ENCODE measurements around the gene PDE3A. TPM values are rescaled to one million over a fixed set of nuclear protein-coding genes. Genes with fewer than 3 reads are reported as not detected.

The PDE3A gene
- total RNA-seq, 1 donor: 3.9 TPM

DNA sequence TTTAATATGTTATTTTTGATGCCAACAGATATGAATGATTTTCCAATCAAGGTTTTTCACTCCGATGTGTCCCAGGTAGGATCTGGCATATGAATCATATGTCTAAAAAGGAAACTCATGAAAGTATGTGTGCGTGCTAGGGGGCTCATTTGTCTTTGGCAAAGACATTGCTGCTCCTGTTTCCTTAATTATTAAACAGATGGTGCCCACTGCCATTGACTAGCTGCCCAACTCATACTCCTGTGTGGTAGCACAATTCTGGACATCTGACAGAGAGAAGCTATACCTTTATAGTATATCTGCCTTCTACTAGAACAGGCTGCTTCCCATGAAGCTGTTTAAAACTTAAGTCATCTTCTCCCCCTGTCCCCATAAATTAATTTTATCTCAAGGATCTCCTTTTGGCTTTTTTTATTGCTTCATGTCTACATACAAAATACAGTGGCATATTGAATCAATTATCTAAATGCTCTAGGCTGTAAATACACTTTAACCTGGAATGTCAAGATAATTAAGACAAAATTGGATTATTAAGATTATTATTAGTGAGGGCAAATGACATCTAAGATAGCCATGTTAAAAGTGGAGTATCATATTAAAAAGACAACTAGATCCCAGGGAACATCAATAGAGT is 1.4 kb upstream of the PDE3A start:
- H3K4me3 ChIP-seq (ENCODE audit: low read depth, low read length): no peak overlapping the region
- TF ChIP-seq, protein P1, sequence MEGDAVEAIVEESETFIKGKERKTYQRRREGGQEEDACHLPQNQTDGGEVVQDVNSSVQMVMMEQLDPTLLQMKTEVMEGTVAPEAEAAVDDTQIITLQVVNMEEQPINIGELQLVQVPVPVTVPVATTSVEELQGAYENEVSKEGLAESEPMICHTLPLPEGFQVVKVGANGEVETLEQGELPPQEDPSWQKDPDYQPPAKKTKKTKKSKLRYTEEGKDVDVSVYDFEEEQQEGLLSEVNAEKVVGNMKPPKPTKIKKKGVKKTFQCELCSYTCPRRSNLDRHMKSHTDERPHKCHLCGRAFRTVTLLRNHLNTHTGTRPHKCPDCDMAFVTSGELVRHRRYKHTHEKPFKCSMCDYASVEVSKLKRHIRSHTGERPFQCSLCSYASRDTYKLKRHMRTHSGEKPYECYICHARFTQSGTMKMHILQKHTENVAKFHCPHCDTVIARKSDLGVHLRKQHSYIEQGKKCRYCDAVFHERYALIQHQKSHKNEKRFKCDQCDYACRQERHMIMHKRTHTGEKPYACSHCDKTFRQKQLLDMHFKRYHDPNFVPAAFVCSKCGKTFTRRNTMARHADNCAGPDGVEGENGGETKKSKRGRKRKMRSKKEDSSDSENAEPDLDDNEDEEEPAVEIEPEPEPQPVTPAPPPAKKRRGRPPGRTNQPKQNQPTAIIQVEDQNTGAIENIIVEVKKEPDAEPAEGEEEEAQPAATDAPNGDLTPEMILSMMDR (IDR thresholded peaks at IDR 0.05; ENCODE audit: insufficient read depth, low read depth, low read length): no peak
- DNase-seq (ENCODE audit: low read depth): no peak

DNA sequence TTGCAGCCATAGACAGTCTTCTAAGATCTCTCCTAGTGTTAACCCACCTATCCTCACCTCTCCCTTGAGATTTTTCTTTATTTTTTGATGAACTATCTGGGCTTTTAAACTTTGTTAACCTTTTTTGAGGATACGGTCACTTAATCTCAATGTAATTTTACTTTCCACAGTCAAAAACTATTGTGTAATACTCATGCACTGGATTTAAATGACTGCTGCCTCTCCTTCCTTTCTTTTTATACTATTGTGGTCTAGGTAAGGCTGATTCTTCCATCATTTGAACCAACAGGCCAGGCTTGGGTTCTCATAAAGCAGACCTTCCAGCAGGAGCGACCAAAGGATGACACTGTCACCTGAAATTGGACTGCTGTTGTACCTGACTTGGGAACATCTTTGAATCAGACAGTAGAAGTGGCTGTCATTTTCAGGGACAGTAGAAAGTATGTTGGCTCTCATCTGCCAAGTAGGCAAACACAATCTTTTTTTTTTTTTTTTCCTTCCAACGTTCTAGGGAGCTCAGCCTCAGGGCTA is 689 bp upstream of the PDE3A start:
- peak overlapping the region; percentile 63 for H3K4me3 ChIP-seq (ENCODE audit: low read depth, low read length)
- TF ChIP-seq, protein P1 (IDR thresholded peaks at IDR 0.05; ENCODE audit: insufficient read depth, low read depth, low read length): no peak
- DNase-seq (ENCODE audit: low read depth): no peak

- DNase-seq (ENCODE audit: low read depth): peak; percentile 51
- TF ChIP-seq, protein P1 (IDR thresholded peaks at IDR 0.05; ENCODE audit: insufficient read depth, low read depth, low read length): no peak
- peak overlapping the region; percentile 63 for H3K4me3 ChIP-seq (ENCODE audit: low read depth, low read length)
Measured at GRCh38 chr12:20368651-20369304, 441 bp downstream of the PDE3A start.

GRCh38 chr12:20369305-20370013 is 1.1 kb downstream of the PDE3A start:
- DNase-seq (ENCODE audit: low read depth): peak; percentile 44

GRCh38 chr12:20370014-20370386 is 1.7 kb downstream of the PDE3A start:
- no peak for DNase-seq (ENCODE audit: low read depth)
- TF ChIP-seq, protein P1 (IDR thresholded peaks at IDR 0.05; ENCODE audit: insufficient read depth, low read depth, low read length): no peak
- H3K4me3 ChIP-seq (ENCODE audit: low read depth, low read length): peak overlapping the region; percentile 63

More at GRCh38 chr12:20369305-20370013, 1.1 kb downstream of the PDE3A start:
- TF ChIP-seq, protein P1 (IDR thresholded peaks at IDR 0.05; ENCODE audit: insufficient read depth, low read depth, low read length): no peak
- peak overlapping the region; percentile 63 for H3K4me3 ChIP-seq (ENCODE audit: low read depth, low read length)

DNA sequence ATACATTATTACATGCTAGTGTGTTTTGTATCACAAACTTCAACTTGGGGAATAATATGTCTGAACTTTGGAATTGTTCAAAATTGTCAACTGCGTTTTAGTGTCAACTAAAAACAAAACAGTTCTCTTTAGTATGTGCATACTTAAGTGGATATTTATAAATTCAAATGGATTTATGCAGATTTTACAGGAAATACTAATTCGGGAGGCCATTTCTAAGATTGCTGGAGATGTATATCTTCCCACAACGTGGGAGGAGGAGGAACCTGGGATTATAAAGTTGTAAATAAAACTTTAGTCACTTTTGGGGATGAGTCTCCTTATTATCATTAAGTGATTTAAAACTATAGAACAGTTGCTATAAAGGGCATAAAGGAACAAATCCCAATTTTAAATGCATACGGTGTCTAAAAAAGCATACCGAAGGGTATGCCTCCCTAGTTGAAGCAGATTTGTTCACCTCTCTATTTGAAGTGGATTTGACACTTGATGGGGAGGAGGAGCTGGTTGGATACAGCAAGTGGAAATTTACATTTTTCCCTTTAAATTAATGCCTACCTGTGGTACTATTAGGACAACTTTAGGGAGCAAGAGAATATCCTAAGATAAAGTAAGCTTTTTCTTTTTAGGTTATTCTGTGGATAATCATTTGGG is 2.7 kb downstream of the PDE3A start:
- no peak for DNase-seq (ENCODE audit: low read depth)
- no peak overlapping the region for H3K4me3 ChIP-seq (ENCODE audit: low read depth, low read length)
- TF ChIP-seq, protein P1 (IDR thresholded peaks at IDR 0.05; ENCODE audit: insufficient read depth, low read depth, low read length): no peak
